GM19463 (cell line): ENCODE results near the gene LIFR.

Experiments
- ATAC-seq: cut with Tn5 transposase; IDR thresholded peaks from one replicate; pipeline ENCODE4 v1.9.1; 2021; ENCODE audit warnings: mild to moderate bottlenecking, moderate library complexity; ENCODE audit not compliant: unreplicated experiment

Gene LIFR

GRCh38 chr5:38446029-38446522 is 110.4 kb downstream of the LIFR start:
- ATAC-seq, result no peak

- ATAC-seq, result no peak
Observed at GRCh38 chr5:38445374-38446028, 110.9 kb downstream of the LIFR start.

- ATAC-seq, result no peak
Observed at GRCh38 chr5:38443390-38443789, 113.1 kb downstream of the LIFR start.

GRCh38 chr5:38442247-38442573 is 114.2 kb downstream of the LIFR start:
- ATAC-seq, result no peak

GRCh38 chr5:38441453-38442246 is 114.8 kb downstream of the LIFR start:
- peak; percentile 99 for ATAC-seq

GRCh38 chr5:38438757-38439156 is 117.7 kb downstream of the LIFR start:
- no peak for ATAC-seq

- no peak for ATAC-seq
Observed at GRCh38 chr5:38434966-38435705, 121.3 kb downstream of the LIFR start.

- no peak for ATAC-seq
Observed at GRCh38 chr5:38433160-38433861, 123.1 kb downstream of the LIFR start.

- ATAC-seq, result no peak
Observed at GRCh38 chr5:38431242-38431853, 125.1 kb downstream of the LIFR start.

GRCh38 chr5:38426986-38427950 is 129.2 kb downstream of the LIFR start:
- ATAC-seq, result no peak

GRCh38 chr5:38426490-38426889 is 130.0 kb downstream of the LIFR start:
- no peak for ATAC-seq
